Transverse colon (tissue), 4 donors: ENCODE measurements around the gene HSD17B12.

Experiments
- EP300 ChIP-seq: sonication (generic); formaldehyde crosslinking; IDR thresholded peaks from one replicate; pipeline ENCODE4 v1.6.1; 2017; ENCODE audit warnings: antibody characterized with exemption, low read depth
- POLR2A ChIP-seq: fragments of 450-650 bp; IDR thresholded peaks from one replicate; pipeline ENCODE4 v1.6.1; 2016; ENCODE audit warnings: antibody characterized with exemption, mild to moderate bottlenecking, moderate library complexity
- POLR2AphosphoS5 ChIP-seq, 3 donors: sonication (generic); formaldehyde crosslinking; IDR thresholded peaks; one replicate each; pipeline ENCODE4 v1.6.1; 2016; ENCODE audit warnings: antibody characterized with exemption in 3 of 3
- TF ChIP-seq, protein P1 (sequence below), 5 experiments: fragments of 200-600 bp in 3 of 5; fragments of 450-650 bp in 2 of 5; sonication (generic) in 3 of 5; IDR thresholded peaks; 1 replicate in 2 of 5; 2 replicates in 3 of 5; pipeline ENCODE4 v1.5.1; 2016 to 2017; ENCODE audit warnings: antibody characterized with exemption in 5 of 5, inconsistent platforms in 3 of 5, mild to moderate bottlenecking in 2 of 5, moderate library complexity in 1 of 5

DNA sequence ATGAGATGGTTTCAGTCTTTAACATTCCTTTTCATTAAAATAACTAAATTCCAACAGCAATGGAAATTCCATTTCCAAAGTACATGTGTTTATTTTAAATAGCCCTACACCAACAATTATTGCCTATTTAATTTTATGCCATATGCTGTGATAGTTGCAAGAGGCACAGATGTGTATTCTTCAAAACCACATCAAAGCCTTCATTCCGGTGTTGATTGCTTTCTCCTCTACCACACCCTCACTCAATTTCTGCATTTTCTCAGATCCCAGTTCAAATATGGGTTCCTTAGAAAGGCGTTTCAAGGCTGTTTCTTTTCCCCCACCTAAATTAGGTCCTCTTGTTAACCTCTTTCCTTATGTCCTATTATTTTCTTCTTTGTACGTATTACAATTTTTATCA is 6.0 kb upstream of the HSD17B12 start:
- TF ChIP-seq, protein P1, sequence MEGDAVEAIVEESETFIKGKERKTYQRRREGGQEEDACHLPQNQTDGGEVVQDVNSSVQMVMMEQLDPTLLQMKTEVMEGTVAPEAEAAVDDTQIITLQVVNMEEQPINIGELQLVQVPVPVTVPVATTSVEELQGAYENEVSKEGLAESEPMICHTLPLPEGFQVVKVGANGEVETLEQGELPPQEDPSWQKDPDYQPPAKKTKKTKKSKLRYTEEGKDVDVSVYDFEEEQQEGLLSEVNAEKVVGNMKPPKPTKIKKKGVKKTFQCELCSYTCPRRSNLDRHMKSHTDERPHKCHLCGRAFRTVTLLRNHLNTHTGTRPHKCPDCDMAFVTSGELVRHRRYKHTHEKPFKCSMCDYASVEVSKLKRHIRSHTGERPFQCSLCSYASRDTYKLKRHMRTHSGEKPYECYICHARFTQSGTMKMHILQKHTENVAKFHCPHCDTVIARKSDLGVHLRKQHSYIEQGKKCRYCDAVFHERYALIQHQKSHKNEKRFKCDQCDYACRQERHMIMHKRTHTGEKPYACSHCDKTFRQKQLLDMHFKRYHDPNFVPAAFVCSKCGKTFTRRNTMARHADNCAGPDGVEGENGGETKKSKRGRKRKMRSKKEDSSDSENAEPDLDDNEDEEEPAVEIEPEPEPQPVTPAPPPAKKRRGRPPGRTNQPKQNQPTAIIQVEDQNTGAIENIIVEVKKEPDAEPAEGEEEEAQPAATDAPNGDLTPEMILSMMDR (IDR thresholded peaks at IDR 0.05): no peak
- TF ChIP-seq POLR2A (no peak), POLR2AphosphoS5 (IDR thresholded peaks at IDR 0.05) (no peak), EP300 (no peak)
